Type B pancreatic cell (in vitro differentiated cells): ENCODE data around the gene RSPH1. TPM values are rescaled to one million over a fixed set of nuclear protein-coding genes. Genes with fewer than 3 reads are reported as not detected.

Source experiments
- DNase-seq: peaks from one replicate; pipeline ENCODE4 v3.0.0; 2021; ENCODE audit warnings: mixed read lengths; ENCODE audit not compliant: unreplicated experiment; ENCODE audit errors: extremely low spot score
- H3K27ac Mint-ChIP-seq: 2 replicates; pipeline ENCODE4 v1.8.0; 2021; ENCODE audit warnings: mild to moderate bottlenecking, mixed read lengths
- H3K27me3 Mint-ChIP-seq: 2 replicates; pipeline ENCODE4 v1.8.0; 2021; ENCODE audit warnings: mixed read lengths
- H3K36me3 Mint-ChIP-seq: 2 replicates; pipeline ENCODE4 v1.8.0; 2021; ENCODE audit warnings: mixed read lengths
- H3K4me1 Mint-ChIP-seq: one replicate; pipeline ENCODE4 v1.8.0; 2021; ENCODE audit warnings: mixed read lengths; ENCODE audit not compliant: unreplicated experiment
- H3K4me3 Mint-ChIP-seq: 2 replicates; pipeline ENCODE4 v1.8.0; 2021; ENCODE audit warnings: mild to moderate bottlenecking, mixed read lengths
- H3K9me3 Mint-ChIP-seq: 2 replicates; pipeline ENCODE4 v1.8.0; 2021; ENCODE audit warnings: mixed read lengths
- CTCF ChIP-seq: fragments of 200-600 bp; sonication (generic); conservative IDR thresholded peaks from 2 replicates; pipeline ENCODE4 v1.5.0; 2021; ENCODE audit warnings: antibody characterized with exemption, mild to moderate bottlenecking
- total RNA-seq: library from RNA; stranded (reverse); gene quantifications from 2 replicates; pipeline ENCODE4 v1.2.1, GENCODE V29; 2021; ENCODE audit warnings: low replicate concordance

RSPH1 gene
- total RNA-seq, 1 donor from 2014 or later: 5.2 TPM

- Mint-ChIP-seq H3K27ac (no peak overlapping the region), H3K9me3 (peaks cover under 1% of the 10 kb centered on the region), H3K4me1 (no peaks in the 10 kb centered on the region), H3K4me3 (no peak overlapping the region), H3K27me3 (peaks cover 25% of the 10 kb centered on the region), H3K36me3 (no peaks in the 10 kb centered on the region)
- DNase-seq: no peak
- TF ChIP-seq CTCF: no peak
Measured at GRCh38 chr21:42437786-42438185, 58.2 kb downstream of the RSPH1 start.

GRCh38 chr21:42436914-42437313 lies 59.1 kb downstream of the RSPH1 start:
- Mint-ChIP-seq H3K36me3 (no peaks in the 10 kb centered on the region), H3K4me1 (no peaks in the 10 kb centered on the region), H3K27me3 (peaks cover 27% of the 10 kb centered on the region), H3K9me3 (peaks cover 7% of the 10 kb centered on the region), H3K27ac (no peak overlapping the region), H3K4me3 (no peak overlapping the region)
- DNase-seq: no peak
- no peak for TF ChIP-seq CTCF

GRCh38 chr21:42435833-42436232 lies 60.2 kb downstream of the RSPH1 start:
- Mint-ChIP-seq H3K36me3 (no peaks in the 10 kb centered on the region), H3K27me3 (peaks cover 25% of the 10 kb centered on the region), H3K27ac (no peak overlapping the region), H3K4me1 (no peaks in the 10 kb centered on the region), H3K9me3 (peaks cover 7% of the 10 kb centered on the region), H3K4me3 (no peak overlapping the region)
- DNase-seq: no peak
- TF ChIP-seq CTCF: no peak

GRCh38 chr21:42435401-42435800 lies 60.6 kb downstream of the RSPH1 start:
- H3K4me3 Mint-ChIP-seq: no peak overlapping the region
- TF ChIP-seq CTCF: no peak
- no peak for DNase-seq
- H3K27ac Mint-ChIP-seq: no peak overlapping the region
- no peaks in the 10 kb centered on the region for H3K4me1 Mint-ChIP-seq
- H3K9me3 Mint-ChIP-seq: peaks cover 7% of the 10 kb centered on the region
- H3K36me3 Mint-ChIP-seq: no peaks in the 10 kb centered on the region
- peaks cover 25% of the 10 kb centered on the region for H3K27me3 Mint-ChIP-seq

GRCh38 chr21:42434884-42435283 lies 61.1 kb downstream of the RSPH1 start:
- H3K4me1 Mint-ChIP-seq: no peaks in the 10 kb centered on the region
- no peak for DNase-seq

More at GRCh38 chr21:42434884-42435283, 61.1 kb downstream of the RSPH1 start:
- no peaks in the 10 kb centered on the region for H3K36me3 Mint-ChIP-seq
- H3K27ac Mint-ChIP-seq: no peak overlapping the region
- H3K4me3 Mint-ChIP-seq: no peak overlapping the region
- peaks cover 25% of the 10 kb centered on the region for H3K27me3 Mint-ChIP-seq
- TF ChIP-seq CTCF: no peak
- H3K9me3 Mint-ChIP-seq: peaks cover 7% of the 10 kb centered on the region
